HG02840 (cell line): ENCODE data around the gene CEMIP2.

ENCODE experiments used
- ATAC-seq: cut with Tn5 transposase; IDR thresholded peaks from one replicate; pipeline ENCODE4 v1.9.1; 2021; ENCODE audit warnings: mild to moderate bottlenecking, moderate library complexity, moderate number of reproducible peaks; ENCODE audit not compliant: unreplicated experiment, low FRiP score

CEMIP2 gene

DNA sequence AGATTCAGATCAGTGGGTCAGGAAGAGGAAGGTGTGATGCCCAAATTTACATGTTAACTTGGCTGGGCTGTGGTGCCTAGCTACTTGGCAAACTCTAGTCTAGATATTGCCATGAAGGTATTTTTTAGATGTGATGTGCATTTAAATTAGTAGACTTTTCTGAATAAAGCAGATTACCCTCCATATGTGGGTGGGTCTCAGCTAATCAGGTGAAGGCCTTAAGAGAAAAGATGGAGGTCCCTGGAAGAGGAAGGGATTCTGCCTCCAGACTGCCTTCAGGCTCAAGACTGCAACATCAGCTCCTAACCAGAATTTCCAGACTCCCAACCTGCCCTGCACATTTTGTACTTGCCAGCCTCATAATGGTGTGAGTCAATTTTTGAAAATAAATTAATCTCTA is 115.8 kb downstream of the CEMIP2 start:
- no peak for ATAC-seq

DNA sequence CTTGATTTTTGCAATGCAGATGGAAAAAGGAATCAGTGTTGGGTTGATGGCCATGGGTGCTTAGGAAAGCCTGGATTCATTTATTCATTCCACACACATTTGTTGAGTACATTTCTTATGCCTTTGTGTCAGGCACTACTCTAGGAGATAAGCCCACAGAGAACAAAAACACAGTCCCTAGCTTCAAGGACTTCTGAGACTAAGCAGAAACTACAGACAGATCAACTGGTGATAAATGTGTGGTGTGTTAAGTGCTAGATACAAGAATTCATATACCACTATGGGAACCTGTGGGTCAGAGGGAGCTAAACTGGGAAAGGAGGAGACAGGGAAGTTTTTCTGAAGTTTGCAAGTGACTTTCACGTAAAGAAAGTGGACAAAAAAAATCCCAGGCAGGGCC is 119.9 kb downstream of the CEMIP2 start:
- no peak for ATAC-seq

DNA sequence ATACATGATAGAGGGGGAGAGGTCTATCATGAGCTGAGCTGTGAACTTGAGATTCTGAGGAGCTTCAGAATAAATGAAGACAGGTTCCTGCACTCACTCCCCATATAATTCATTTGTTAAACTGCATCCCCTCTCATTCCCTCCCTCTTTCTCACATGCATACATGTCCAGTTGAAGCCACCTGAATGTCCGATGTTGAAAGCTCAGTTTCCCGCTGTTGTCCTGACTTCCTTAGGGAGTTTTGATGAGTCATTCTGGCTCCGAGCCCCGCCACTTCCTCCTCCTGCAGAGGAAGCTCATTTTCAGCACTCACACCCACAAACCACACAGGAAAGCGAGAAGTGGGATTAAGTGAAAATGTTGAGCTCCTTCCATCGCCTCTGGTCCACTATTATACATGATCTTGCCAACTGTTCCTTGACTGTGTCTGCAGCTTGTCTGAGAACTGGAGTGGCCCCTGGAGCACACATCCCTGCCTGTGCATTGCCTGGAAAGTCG is 121.2 kb downstream of the CEMIP2 start:
- no peak for ATAC-seq

DNA sequence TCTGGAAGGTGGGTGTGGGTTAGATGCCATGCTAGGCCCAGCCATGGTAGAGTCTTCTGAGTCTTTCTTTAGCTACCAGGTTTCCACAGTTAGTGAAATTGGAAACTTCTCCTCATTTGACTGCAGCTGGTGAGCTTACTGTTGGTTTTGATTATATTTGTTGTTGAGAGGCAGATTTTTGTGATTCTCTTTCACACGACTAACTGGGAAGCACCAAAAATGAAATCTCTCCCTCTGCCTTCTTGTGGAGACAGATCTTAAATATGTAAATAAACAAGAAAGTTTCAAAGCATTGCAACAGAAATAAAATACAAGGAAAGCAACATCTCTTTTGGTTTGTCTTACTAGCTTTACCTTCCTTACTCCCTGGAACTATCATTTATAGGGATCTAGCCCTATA is 122.2 kb downstream of the CEMIP2 start:
- ATAC-seq = no peak

DNA sequence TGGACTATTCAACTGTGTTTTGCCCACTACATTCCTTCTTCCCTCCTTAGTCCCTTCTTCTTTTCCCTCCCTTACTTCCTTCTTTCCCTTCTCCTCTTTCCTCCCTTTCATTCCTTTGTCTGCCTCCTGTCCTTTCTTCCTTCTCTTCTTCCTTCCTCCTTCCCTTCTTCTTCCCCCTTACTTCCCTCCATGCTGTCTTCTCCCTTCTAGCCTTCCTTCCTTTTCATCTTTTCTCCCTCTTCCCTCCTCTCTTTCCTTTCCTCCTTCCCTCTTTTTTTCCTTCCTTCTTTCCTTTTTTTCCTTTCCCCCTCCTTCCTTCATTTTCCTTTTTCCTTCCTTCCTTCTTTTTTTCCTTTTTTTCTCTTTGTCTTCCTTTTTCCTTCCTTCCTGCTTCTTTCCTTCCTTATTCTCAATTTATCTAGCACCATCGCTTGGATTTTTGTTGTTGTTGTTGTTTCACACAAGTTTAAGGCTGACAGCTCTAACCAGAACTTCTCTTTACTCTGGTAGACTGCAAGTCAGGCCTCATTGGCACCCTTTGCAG is 123.4 kb downstream of the CEMIP2 start:
- no peak for ATAC-seq

DNA sequence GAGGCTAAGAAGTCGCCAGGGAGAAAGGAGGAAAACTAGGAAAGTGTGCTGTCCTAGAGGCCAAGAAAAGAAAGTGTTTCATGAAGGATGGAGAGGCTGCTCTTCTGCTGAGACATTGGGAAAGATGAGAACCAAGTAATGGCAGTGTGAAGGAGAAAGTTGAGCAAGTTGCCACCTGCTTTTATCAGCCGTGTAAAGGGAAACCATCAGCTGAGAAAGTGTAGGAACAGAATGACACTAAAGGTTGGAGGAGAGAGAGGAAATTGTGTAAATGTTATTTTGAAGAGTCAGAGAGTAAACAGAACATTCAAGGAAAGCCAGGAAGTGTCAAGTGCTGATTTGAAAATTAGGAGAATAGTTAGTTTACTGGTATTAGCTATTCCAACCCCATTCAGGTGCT is 125.0 kb downstream of the CEMIP2 start:
- ATAC-seq = no peak

DNA sequence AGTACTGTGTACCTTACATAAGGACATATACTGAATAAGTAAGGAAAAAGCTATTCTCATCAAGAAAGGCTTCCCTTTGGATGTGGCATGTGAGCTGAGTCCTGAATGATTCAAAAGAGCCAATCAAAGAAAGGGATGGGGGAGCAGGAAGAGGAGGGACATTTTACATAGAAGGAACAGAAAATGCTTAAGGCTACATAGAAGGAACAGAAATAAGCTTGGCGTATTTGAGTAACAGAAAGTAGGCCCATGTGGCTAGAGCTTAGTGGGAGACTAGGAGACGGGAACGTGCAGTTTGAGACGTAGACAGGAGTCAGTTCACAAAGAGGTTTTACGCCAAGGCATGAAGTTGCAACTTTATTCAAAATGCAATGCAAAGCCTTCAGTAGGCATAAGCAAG is 126.3 kb downstream of the CEMIP2 start:
- ATAC-seq = no peak

DNA sequence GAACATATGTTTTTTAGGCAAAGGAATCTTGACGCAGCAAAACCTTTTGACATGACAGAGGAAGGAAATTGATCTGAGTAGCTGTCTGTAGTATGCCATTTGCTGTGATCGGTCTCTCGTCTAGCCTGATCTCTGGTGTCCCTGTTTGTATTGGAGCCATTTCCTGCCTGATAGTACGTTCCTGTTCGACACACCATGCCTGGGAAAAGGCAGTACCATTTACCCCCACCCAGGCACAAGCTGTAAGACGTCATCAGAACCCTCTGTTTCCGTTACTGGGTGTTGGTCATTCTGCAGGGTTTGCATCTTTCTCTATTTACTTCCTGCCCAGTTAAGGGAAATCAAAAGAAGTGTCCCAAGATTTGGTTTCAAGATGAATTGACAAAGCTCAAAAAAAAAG is 129.7 kb downstream of the CEMIP2 start:
- no peak for ATAC-seq

DNA sequence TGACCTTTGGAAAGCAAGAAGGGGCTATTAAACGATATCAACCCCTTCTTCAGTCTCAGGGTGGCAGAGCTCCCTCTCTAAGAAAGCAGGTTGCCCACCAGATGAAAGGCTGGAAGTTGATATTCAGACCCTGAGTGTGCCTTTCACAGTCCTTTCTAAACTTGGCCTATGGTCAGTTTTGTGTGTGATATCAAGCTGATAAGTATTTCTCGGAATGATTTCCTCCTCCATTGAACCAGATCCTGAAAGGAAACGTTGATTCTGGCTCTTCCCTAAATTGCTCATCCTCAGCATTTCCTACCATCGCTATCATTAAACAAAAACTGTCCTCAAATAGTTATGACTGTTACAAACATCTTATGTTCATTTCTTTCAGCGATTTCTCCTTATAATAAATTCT is 130.4 kb downstream of the CEMIP2 start:
- ATAC-seq = no peak

DNA sequence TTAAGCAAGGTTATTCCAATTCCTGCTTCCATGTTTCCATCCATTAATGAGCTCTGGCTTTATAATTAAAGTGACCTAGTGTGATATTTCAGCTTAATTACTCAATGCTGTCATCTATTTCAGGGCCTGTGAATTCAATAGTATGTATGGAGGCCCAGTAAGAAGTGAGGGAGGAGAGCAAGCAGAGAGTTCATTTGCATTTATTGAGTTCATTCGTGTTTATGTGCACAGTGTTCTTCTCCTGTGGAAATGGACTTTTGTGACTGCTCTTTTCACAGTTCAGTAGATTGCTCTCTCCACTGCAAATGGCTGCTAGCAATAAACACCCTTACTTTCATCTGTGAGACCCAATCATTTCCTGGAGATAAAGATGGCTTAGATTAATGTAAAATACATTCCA is 130.9 kb downstream of the CEMIP2 start:
- no peak for ATAC-seq

DNA sequence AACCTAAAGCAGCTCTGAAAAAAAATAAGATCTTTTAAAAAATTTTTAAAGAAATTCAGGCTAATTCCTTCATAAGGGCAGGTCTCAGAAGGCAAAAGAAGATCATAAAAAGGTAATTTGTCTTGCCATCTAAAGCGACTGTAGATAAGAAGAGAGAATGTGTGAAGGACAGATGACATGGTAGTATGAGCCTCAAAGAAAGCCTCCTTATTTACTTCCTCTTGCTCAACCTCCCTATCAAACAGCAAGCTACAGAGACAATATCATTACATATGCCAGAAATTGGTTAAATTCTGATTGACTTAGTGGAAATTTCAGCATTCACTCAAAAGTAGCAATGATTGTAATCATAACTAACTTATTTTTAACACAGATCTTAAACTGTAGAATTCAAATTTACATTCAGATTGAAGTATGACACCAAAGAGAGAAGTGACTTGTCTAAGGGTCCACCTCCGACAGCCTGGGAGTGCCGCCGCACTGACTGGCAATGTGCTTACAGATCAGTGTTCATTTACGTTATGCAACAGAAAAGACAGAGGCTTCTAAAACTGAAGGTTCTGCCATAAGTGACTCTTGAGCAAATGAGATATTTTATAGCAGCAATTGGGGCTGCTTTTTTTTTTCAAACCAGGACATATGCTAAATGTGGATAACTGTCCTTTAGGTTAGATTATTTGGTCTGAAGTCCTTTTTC is 132.0 kb downstream of the CEMIP2 start:
- ATAC-seq = no peak

DNA sequence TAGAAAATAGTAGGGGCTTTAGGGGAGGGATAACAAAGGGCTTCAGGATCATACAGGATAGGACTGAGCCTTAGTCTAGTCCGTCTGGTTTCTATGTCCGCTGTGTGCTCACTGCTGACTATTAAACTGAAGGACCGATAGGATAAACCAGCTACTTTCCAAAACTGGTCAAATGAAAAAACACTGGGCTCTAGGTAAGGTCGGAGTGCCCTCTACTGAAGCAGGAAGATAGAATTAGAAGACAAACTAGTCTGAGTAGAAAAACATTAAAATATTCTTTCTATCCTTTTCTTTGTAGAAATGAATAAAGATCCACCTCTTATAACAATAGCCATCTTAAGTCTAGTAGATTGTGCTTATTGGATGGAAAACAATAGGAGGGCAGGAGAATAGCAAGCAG is 133.6 kb downstream of the CEMIP2 start:
- ATAC-seq = no peak
